A549 (cell line): ENCODE data around the gene EYA2. TPM values are rescaled to one million over a fixed set of nuclear protein-coding genes. Genes with fewer than 3 reads are reported as not detected.

Source experiments
- ATAC-seq, 2 experiments: fragments of 200-7000 bp in 1 of 2; fragments of >200 bp in 1 of 2; cut with Nextera tagmentation in 1 of 2; cut with Tn5 transposase in 1 of 2; 3 replicates each; pipeline versions ENCODE4 v1.8.0 to v1.9.1; 2018 to 2020; ENCODE audit warnings: mild to moderate bottlenecking in 1 of 2, moderate library complexity in 1 of 2
- CTCF ChIA-PET: fragments of 300-600 bp; sonication (Branson Sonifier 250); formaldehyde crosslinking; extraction: SDS; loops from one replicate; lab custom pipeline; 2021; ENCODE audit warnings: antibody characterized with exemption, inconsistent platforms; lab: Yijun Ruan, JAX
- POLR2A ChIA-PET: fragments of 350-600 bp; formaldehyde crosslinking; extraction: SDS; loops from one replicate; lab custom pipeline; 2021; ENCODE audit warnings: antibody characterized with exemption, inconsistent platforms; lab: Yijun Ruan, JAX
- DNase-seq, 2 experiments: peaks; one replicate each; pipeline versions ENCODE4 v3.0.0 to v3.0.0-alpha.2; 2011 to 2016; ENCODE audit warnings: low read depth in 1 of 2, low spot score in 1 of 2
- FAIRE-seq: peaks from 2 replicates; lab custom pipeline; 2011; peaks lifted over from hg19 to GRCh38; lab: Jason Lieb, UNC
- H3K27ac ChIP-seq, 2 experiments: fragments of >200 bp; sonication (Bioruptor Twin); formaldehyde crosslinking; 3 replicates each; pipeline ENCODE4 v1.5.1; 2016 to 2017
- H3K4me1 ChIP-seq: fragments of >200 bp; sonication (Bioruptor Twin); formaldehyde crosslinking; 3 replicates; pipeline ENCODE4 v1.6.1; 2016
- H3K4me2 ChIP-seq: fragments of >200 bp; sonication (Bioruptor Twin); formaldehyde crosslinking; 3 replicates; pipeline ENCODE4 v1.6.1; 2016
- H3K4me3 ChIP-seq: fragments of >200 bp; sonication (Bioruptor Twin); formaldehyde crosslinking; 3 replicates; pipeline ENCODE4 v1.5.1; 2016
- H3K9me3 ChIP-seq: fragments of >200 bp; sonication (Bioruptor Twin); formaldehyde crosslinking; 3 replicates; pipeline ENCODE4 v1.6.1; 2016
- BHLHE40 ChIP-seq: IDR thresholded peaks from 2 replicates; pipeline ENCODE4 v1.6.1; 2012; ENCODE audit warnings: low read depth, low read length, inconsistent platforms
- CBX2 ChIP-seq: fragments of 200-600 bp; sonication (generic); IDR thresholded peaks from 2 replicates; pipeline ENCODE4 v1.6.1; 2016; ENCODE audit warnings: low read depth, mild to moderate bottlenecking, borderline replicate concordance
- CEBPB ChIP-seq, 2 experiments: fragments of >200 bp in 1 of 2; sonication (Bioruptor Twin) in 1 of 2; formaldehyde crosslinking in 1 of 2; IDR thresholded peaks; 2 replicates each; pipeline ENCODE4 v1.6.1; 2012 to 2016
- CHD4 ChIP-seq: fragments of 200-600 bp; sonication (generic); IDR thresholded peaks from 2 replicates; pipeline ENCODE4 v1.6.1; 2016; ENCODE audit warnings: antibody characterized with exemption, mild to moderate bottlenecking, borderline replicate concordance
- EP300 ChIP-seq, 2 experiments: fragments of >200 bp; sonication (Bioruptor Twin); formaldehyde crosslinking; IDR thresholded peaks; 2 replicates in 1 of 2; 3 replicates in 1 of 2; pipeline ENCODE4 v1.6.1; 2016 to 2017
- FOSB ChIP-seq: fragments of 250-450 bp; sonication (Bioruptor Pico); IDR thresholded peaks from 2 replicates; pipeline ENCODE4 v1.5.0; 2020; ENCODE audit warnings: mild to moderate bottlenecking, moderate library complexity
- GATA3 ChIP-seq: IDR thresholded peaks from 2 replicates; pipeline ENCODE4 v1.6.1; 2012; ENCODE audit warnings: borderline replicate concordance
- MYC ChIP-seq: IDR thresholded peaks from 2 replicates; pipeline ENCODE4 v1.6.1; 2012; ENCODE audit warnings: mild to moderate bottlenecking, inconsistent platforms, low read length, improper control_type of control experiment, borderline replicate concordance
- NR3C1 ChIP-seq: fragments of >200 bp; sonication (Bioruptor Twin); formaldehyde crosslinking; IDR thresholded peaks from 3 replicates; pipeline ENCODE4 v1.6.1; 2017
- PBX3 ChIP-seq: IDR thresholded peaks from 2 replicates; pipeline ENCODE4 v1.6.1; 2012
- POLR2AphosphoS2 ChIP-seq: conservative IDR thresholded peaks from 2 replicates; pipeline ENCODE4 v1.6.1; 2012; ENCODE audit warnings: low read length, improper control_type of control experiment, inconsistent platforms
- RFX5 ChIP-seq: fragments of 450-650 bp; IDR thresholded peaks from 2 replicates; pipeline ENCODE4 v1.7.1; 2014; ENCODE audit warnings: antibody characterized with exemption, mild to moderate bottlenecking, moderate library complexity
- RNF2 ChIP-seq: fragments of 200-600 bp; sonication (generic); IDR thresholded peaks from 2 replicates; pipeline ENCODE4 v1.6.1; 2016; ENCODE audit warnings: low read depth, mild to moderate bottlenecking, antibody characterized with exemption, moderate library complexity, borderline replicate concordance
- SMC3 ChIP-seq: fragments of >200 bp; sonication (Bioruptor Twin); formaldehyde crosslinking; IDR thresholded peaks from 3 replicates; pipeline ENCODE4 v1.6.1; 2018; ENCODE audit warnings: inconsistent platforms
- SREBF2 ChIP-seq: fragments of 450-650 bp; IDR thresholded peaks from 2 replicates; pipeline ENCODE4 v1.6.1; 2014; ENCODE audit warnings: mild to moderate bottlenecking, moderate library complexity
- ZFP36 ChIP-seq: fragments of 450-650 bp; IDR thresholded peaks from 2 replicates; pipeline ENCODE4 v1.6.1; 2014; ENCODE audit warnings: borderline replicate concordance; ENCODE audit not compliant: partially characterized antibody
- WGBS: methylation state at CpG from one replicate; pipeline ENCODE4 v1.1.6; 2017; ENCODE audit errors: missing lambda C conversion rate; 5-methylcytosine and 5-hydroxymethylcytosine counted together
- polyA plus RNA-seq, 4 experiments: library from polyadenylated mRNA; depleted of rRNA in 3 of 4; stranded (reverse); fragments of >200 nt; fragmentation: RNase III in 1 of 4; extraction: RNeasy Plus Mini Kit Qiagen cat#74134 plus additional on column Dnase treatment in 1 of 4; gene quantifications; 2 replicates in 3 of 4; 3 replicates in 1 of 4; pipeline ENCODE4 v1.2.3, GENCODE V29; 2011 to 2017
- TF ChIP-seq, protein P1 (sequence below): fragments of >200 bp; sonication (Bioruptor Twin); formaldehyde crosslinking; IDR thresholded peaks from 3 replicates; pipeline ENCODE4 v1.5.1; 2016
- TF ChIP-seq, protein P2 (sequence below): fragments of 200-600 bp; sonication (generic); IDR thresholded peaks from 2 replicates; pipeline ENCODE4 v1.6.1; 2016; ENCODE audit warnings: antibody characterized with exemption, mild to moderate bottlenecking, moderate library complexity
- TF ChIP-seq, protein P3 (sequence below): IDR thresholded peaks from 2 replicates; pipeline ENCODE4 v1.6.1; 2012; ENCODE audit warnings: low read depth, borderline replicate concordance

The EYA2 gene
- polyA plus RNA-seq, 2 of the 4 experiments (the other 2 are of a cell fraction) = 4.5 to 4.6 TPM

DNA sequence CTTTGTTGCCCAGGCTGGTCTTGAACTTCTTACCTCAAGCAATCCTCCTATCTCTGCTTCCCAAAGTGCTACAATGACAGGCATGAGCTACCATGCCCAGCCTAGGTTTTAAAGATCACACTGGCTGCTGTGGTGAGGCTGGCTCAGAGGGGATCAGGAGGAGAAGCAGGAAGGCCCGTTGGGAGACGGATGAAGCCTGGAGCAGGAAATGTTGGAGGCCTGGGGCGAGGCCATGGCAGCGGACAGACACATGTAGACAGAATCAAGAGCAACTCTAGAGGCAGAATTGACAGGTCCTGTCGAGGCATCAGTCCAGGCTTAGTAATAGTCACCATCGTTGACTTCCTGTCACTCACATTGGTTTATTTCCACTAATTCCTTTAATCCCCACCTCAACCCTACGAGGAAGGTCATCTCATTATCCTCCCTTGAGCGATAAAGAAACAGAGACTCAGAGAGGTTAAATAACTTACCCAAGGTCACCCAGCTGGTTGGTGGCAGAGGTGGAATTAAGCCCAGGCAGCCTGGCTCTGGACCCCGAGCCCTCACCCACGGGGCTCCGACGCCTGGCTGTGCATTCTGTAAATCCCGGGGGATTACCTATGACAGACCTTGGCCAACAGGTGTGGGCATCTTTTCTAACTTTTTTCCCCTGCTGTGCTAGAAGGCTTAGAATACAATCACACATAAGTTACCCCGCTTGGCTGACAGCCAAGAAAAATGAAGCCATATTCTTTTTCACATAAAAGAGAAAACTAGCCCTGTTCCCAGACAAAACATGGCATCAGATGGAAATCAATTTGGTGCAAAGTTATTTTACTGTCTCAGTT is 113.4 kb downstream of the EYA2 start (continued):
- TF ChIP-seq, protein P1, sequence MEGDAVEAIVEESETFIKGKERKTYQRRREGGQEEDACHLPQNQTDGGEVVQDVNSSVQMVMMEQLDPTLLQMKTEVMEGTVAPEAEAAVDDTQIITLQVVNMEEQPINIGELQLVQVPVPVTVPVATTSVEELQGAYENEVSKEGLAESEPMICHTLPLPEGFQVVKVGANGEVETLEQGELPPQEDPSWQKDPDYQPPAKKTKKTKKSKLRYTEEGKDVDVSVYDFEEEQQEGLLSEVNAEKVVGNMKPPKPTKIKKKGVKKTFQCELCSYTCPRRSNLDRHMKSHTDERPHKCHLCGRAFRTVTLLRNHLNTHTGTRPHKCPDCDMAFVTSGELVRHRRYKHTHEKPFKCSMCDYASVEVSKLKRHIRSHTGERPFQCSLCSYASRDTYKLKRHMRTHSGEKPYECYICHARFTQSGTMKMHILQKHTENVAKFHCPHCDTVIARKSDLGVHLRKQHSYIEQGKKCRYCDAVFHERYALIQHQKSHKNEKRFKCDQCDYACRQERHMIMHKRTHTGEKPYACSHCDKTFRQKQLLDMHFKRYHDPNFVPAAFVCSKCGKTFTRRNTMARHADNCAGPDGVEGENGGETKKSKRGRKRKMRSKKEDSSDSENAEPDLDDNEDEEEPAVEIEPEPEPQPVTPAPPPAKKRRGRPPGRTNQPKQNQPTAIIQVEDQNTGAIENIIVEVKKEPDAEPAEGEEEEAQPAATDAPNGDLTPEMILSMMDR = no peak
- TF ChIP-seq RFX5 = no peak

DNA sequence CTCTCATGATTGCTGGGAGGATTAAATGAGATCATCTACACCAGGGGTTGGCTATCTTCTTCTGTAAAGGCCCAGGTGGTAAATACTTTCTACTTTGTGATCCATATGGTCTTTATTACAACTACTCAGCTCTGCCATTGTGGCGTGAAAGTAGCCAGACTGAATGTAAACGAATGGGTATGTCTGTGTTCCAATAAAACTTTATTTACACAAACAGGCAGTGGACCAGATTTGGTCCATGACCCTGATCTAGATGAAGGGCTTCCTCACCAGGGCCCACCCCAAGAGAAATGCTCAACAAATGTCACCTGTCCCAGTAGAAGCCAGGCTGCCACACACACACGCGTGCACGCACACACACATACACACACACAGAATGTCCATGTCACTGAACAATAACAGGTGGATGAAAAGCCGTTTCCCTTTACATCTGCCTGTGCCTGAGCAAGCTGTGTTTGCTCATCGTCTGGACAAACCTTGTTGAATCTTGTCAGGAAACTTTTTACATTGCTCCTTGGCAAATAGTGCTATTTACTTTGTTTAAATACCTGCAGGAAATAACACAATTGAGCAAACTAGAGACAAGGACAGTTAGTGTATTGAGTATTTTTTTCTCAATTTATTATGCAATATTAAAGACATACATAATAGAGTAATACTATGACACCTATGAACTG is 114.3 kb downstream of the EYA2 start:
- DNase-seq = peak in 1 of 2 experiments; percentile 58
- ChIA-PET CTCF (no interaction called here), POLR2A (interaction anchor here (0.6 kb wide), 1 partner anchor 115 kb away, joined by 4 read pairs; no protein-coding TSS in a partner anchor)
- no peak for ATAC-seq
- TF ChIP-seq, protein P2, sequence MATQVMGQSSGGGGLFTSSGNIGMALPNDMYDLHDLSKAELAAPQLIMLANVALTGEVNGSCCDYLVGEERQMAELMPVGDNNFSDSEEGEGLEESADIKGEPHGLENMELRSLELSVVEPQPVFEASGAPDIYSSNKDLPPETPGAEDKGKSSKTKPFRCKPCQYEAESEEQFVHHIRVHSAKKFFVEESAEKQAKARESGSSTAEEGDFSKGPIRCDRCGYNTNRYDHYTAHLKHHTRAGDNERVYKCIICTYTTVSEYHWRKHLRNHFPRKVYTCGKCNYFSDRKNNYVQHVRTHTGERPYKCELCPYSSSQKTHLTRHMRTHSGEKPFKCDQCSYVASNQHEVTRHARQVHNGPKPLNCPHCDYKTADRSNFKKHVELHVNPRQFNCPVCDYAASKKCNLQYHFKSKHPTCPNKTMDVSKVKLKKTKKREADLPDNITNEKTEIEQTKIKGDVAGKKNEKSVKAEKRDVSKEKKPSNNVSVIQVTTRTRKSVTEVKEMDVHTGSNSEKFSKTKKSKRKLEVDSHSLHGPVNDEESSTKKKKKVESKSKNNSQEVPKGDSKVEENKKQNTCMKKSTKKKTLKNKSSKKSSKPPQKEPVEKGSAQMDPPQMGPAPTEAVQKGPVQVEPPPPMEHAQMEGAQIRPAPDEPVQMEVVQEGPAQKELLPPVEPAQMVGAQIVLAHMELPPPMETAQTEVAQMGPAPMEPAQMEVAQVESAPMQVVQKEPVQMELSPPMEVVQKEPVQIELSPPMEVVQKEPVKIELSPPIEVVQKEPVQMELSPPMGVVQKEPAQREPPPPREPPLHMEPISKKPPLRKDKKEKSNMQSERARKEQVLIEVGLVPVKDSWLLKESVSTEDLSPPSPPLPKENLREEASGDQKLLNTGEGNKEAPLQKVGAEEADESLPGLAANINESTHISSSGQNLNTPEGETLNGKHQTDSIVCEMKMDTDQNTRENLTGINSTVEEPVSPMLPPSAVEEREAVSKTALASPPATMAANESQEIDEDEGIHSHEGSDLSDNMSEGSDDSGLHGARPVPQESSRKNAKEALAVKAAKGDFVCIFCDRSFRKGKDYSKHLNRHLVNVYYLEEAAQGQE = no peak
- TF ChIP-seq CEBPB (IDR thresholded peaks at IDR 0.05) (peak in 1 of 2 experiments; percentile 55; a peak in 1 of 4 replicates), SMC3 (no peak), FOSB (no peak), EP300 (IDR thresholded peaks at IDR 0.05) (no peak), ZFP36 (no peak), GATA3 (peak; percentile 52; the same call in 1 of the 2 replicates), SREBF2 (no peak), NR3C1 (no peak)
- Histone ChIP-seq H3K27ac (no peak overlapping the region), H3K9me3 (no peaks in the 10 kb centered on the region; the same call in 2 of the 3 replicates), H3K4me2 (peak overlapping the region; percentile 26; the same call in 2 of the 3 replicates), H3K4me1 (peaks cover 5% of the 10 kb centered on the region; the same call in 1 of the 3 replicates), H3K4me3 (no peak overlapping the region)
- WGBS = 47% methylated on average over 7 of the region's 7 CpGs
- FAIRE-seq = no peak

DNA sequence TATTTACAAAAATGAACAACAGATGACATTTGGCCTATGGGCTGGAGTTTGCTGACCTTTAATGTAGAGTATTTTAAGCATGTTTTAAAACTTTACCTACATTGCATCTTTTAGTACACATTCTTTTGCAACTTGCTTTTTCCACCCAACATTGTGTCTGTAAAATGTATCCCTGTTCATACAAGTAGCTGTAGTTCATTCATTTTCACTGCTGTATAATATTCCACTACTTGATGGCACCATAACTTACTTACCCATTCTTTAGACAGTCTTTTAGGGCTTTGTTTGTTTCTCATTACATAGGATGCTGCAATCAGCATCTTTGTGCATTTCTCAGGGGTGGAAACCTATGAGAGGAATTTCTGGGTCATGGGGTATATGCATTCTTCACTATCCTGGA is 115.1 kb downstream of the EYA2 start:
- ChIA-PET CTCF (no interaction called here), POLR2A (interaction anchor here (0.6 kb wide), 1 partner anchor 116 kb away, joined by 4 read pairs; no protein-coding TSS in a partner anchor)
- Histone ChIP-seq H3K4me2 (no peak overlapping the region), H3K4me3 (no peak overlapping the region), H3K27ac (no peak overlapping the region), H3K4me1 (peaks cover 5% of the 10 kb centered on the region; the same call in 1 of the 3 replicates), H3K9me3 (no peaks in the 10 kb centered on the region)
- ATAC-seq (no peak), FAIRE-seq (peak; percentile 13), DNase-seq (no peak)
- TF ChIP-seq, protein P1 = no peak
- no peak for TF ChIP-seq RNF2
- TF ChIP-seq EP300 (IDR thresholded peaks at IDR 0.05) = no peak
- TF ChIP-seq BHLHE40 = no peak
- TF ChIP-seq, protein P3, sequence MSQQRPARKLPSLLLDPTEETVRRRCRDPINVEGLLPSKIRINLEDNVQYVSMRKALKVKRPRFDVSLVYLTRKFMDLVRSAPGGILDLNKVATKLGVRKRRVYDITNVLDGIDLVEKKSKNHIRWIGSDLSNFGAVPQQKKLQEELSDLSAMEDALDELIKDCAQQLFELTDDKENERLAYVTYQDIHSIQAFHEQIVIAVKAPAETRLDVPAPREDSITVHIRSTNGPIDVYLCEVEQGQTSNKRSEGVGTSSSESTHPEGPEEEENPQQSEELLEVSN = no peak
- TF ChIP-seq MYC = no peak
- TF ChIP-seq PBX3 = no peak
- no peak for TF ChIP-seq POLR2AphosphoS2
- no peak for TF ChIP-seq CHD4
- TF ChIP-seq CBX2 = no peak
